ENCODE results near the gene ZNF275.

DNA sequence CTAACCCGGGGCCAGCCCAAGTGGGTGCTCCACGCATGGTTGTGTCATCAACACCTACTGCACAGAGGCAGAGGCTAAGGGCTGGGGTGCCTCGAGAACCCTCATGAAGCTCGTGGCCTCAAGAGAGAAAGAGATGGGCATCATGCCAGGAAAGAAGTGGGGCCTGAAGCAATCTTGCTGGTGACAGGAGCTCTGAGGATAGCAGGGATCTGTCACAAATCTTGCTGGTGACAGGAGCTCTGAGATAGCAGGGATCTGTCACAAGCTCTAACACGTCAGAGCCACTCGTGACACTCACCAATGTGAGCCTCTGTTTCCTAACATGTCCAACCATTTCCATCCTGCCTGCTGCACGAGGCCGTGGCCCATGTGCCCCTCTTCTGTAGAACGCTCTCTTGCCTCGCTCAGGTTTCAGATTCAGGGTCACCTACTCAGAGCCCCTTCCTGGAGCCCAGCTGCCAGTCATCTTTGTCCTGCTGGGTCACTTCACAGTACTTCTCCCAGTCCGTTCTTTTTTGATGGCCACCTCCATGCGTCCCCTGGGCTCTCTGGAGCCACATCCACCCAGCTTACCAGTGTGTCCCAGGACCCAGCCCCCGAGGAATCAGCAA lies 46.1 kb downstream of the ZNF275 start:
- TF ChIP-seq, protein P1, sequence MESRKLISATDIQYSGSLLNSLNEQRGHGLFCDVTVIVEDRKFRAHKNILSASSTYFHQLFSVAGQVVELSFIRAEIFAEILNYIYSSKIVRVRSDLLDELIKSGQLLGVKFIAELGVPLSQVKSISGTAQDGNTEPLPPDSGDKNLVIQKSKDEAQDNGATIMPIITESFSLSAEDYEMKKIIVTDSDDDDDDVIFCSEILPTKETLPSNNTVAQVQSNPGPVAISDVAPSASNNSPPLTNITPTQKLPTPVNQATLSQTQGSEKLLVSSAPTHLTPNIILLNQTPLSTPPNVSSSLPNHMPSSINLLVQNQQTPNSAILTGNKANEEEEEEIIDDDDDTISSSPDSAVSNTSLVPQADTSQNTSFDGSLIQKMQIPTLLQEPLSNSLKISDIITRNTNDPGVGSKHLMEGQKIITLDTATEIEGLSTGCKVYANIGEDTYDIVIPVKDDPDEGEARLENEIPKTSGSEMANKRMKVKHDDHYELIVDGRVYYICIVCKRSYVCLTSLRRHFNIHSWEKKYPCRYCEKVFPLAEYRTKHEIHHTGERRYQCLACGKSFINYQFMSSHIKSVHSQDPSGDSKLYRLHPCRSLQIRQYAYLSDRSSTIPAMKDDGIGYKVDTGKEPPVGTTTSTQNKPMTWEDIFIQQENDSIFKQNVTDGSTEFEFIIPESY (IDR thresholded peaks at IDR 0.05) = no peak
- TF ChIP-seq POLR2AphosphoS2 (IDR thresholded peaks at IDR 0.05; ENCODE audit: low read depth, low read length) (no peak), CTCF (IDR thresholded peaks at IDR 0.05 in 2 of 3, conservative IDR thresholded peaks at IDR 0.05 in 1 of 3; ENCODE audit: control insufficient read depth in 2 of 3, extremely low read depth in 1 of 3, insufficient read depth in 1 of 3, low read depth in 3 of 3, low read length in 3 of 3) (no peak), EZH2 (IDR thresholded peaks at IDR 0.05; ENCODE audit: borderline replicate concordance, control insufficient read depth, low read depth, low read length) (no peak), POLR2A (IDR thresholded peaks at IDR 0.05; ENCODE audit: low read depth, low read length) (no peak), CBX3 (IDR thresholded peaks at IDR 0.05; ENCODE audit: borderline replicate concordance, low read depth) (no peak), CHD1 (IDR thresholded peaks at IDR 0.05; ENCODE audit: low read depth, low read length) (no peak), EP300 (IDR thresholded peaks at IDR 0.05; ENCODE audit: borderline replicate concordance in 1 of 2, control insufficient read depth in 1 of 2, low read depth in 2 of 2, low read length in 2 of 2) (no peak)
- TF ChIP-seq, protein P2, sequence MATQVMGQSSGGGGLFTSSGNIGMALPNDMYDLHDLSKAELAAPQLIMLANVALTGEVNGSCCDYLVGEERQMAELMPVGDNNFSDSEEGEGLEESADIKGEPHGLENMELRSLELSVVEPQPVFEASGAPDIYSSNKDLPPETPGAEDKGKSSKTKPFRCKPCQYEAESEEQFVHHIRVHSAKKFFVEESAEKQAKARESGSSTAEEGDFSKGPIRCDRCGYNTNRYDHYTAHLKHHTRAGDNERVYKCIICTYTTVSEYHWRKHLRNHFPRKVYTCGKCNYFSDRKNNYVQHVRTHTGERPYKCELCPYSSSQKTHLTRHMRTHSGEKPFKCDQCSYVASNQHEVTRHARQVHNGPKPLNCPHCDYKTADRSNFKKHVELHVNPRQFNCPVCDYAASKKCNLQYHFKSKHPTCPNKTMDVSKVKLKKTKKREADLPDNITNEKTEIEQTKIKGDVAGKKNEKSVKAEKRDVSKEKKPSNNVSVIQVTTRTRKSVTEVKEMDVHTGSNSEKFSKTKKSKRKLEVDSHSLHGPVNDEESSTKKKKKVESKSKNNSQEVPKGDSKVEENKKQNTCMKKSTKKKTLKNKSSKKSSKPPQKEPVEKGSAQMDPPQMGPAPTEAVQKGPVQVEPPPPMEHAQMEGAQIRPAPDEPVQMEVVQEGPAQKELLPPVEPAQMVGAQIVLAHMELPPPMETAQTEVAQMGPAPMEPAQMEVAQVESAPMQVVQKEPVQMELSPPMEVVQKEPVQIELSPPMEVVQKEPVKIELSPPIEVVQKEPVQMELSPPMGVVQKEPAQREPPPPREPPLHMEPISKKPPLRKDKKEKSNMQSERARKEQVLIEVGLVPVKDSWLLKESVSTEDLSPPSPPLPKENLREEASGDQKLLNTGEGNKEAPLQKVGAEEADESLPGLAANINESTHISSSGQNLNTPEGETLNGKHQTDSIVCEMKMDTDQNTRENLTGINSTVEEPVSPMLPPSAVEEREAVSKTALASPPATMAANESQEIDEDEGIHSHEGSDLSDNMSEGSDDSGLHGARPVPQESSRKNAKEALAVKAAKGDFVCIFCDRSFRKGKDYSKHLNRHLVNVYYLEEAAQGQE (IDR thresholded peaks at IDR 0.05; ENCODE audit: low read depth, low read length) = no peak
